H1 (cell line): ENCODE data around the gene NOSIP. TPM values are rescaled to one million over a fixed set of nuclear protein-coding genes. Genes with fewer than 3 reads are reported as not detected.

Experiments used
- CTCF ChIA-PET: fragments of 300-600 bp; sonication (Branson Sonifier 250); formaldehyde crosslinking; loops from one replicate; lab custom pipeline; 2021; ENCODE audit not compliant: partially characterized antibody; lab: Charles Lee
- POLR2A ChIA-PET: fragments of 300-600 bp; sonication (Branson Sonifier 250); formaldehyde crosslinking; loops from one replicate; lab custom pipeline; 2021; ENCODE audit warnings: inconsistent platforms; ENCODE audit not compliant: partially characterized antibody; lab: Charles Lee
- DNase-seq, 2 experiments: peaks; one replicate each; pipeline versions ENCODE4 v3.0.0 to v3.0.0-alpha.2; 2010 to 2022; ENCODE audit warnings: low spot score in 2 of 2, low read depth in 1 of 2, mixed read lengths in 1 of 2
- FAIRE-seq: peaks from 2 replicates; lab custom pipeline; 2011; peaks lifted over from hg19 to GRCh38; lab: Jason Lieb, UNC
- H2AFZ ChIP-seq: 2 replicates; pipeline ENCODE4 v1.8.1; 2012; ENCODE audit warnings: low read length, inconsistent platforms
- H2AK5ac ChIP-seq: 2 replicates; pipeline ENCODE4 v1.6.1; 2013; ENCODE audit warnings: low read depth, low read length
- H2BK120ac ChIP-seq: replicated peaks from 2 replicates; pipeline ENCODE3; 2013; ENCODE audit warnings: low read depth, low read length, inconsistent platforms
- H2BK12ac ChIP-seq: 2 replicates; pipeline ENCODE4 v1.6.1; 2013; ENCODE audit warnings: low read depth, low read length
- H2BK15ac ChIP-seq: 2 replicates; pipeline ENCODE4 v1.6.1; 2013; ENCODE audit warnings: low read length
- H2BK20ac ChIP-seq: 2 replicates; pipeline ENCODE4 v1.6.1; 2013; ENCODE audit warnings: low read length
- H2BK5ac ChIP-seq: 2 replicates; pipeline ENCODE4 v1.6.1; 2013; ENCODE audit warnings: low read depth, low read length
- H3K14ac ChIP-seq: 2 replicates; pipeline ENCODE4 v1.6.1; 2013; ENCODE audit warnings: inconsistent platforms; ENCODE audit not compliant: insufficient read length
- H3K18ac ChIP-seq: 2 replicates; pipeline ENCODE4 v1.6.1; 2013; ENCODE audit warnings: low read length; ENCODE audit errors: extremely low read depth
- H3K23ac ChIP-seq: 2 replicates; pipeline ENCODE4 v1.6.1; 2013; ENCODE audit warnings: inconsistent platforms; ENCODE audit not compliant: insufficient read length
- H3K23me2 ChIP-seq: 2 replicates; pipeline ENCODE4 v1.6.1; 2013; ENCODE audit warnings: low read depth, low read length
- H3K27ac ChIP-seq: 2 replicates; pipeline ENCODE4 v1.6.1; 2011; ENCODE audit warnings: low read depth, low read length, inconsistent platforms
- H3K27me3 ChIP-seq, 4 experiments: replicated peaks in 1 of 4; 1 replicate in 1 of 4; 2 replicates in 3 of 4; pipeline versions ENCODE4 v1.6.1 to v1.8.1; 2011 to 2013; ENCODE audit warnings: low read length in 3 of 4, mild to moderate bottlenecking in 3 of 4, inconsistent platforms in 2 of 4, mixed read lengths in 2 of 4, moderate library complexity in 1 of 4; ENCODE audit not compliant: control insufficient read depth in 3 of 4, insufficient read depth in 3 of 4; ENCODE audit errors: extremely low read depth in 1 of 4
- H3K36me3 ChIP-seq, 4 experiments: 2 replicates each; pipeline versions ENCODE4 v1.6.1 to v1.8.1; 2011 to 2013; ENCODE audit warnings: mild to moderate bottlenecking in 4 of 4, low read length in 3 of 4, moderate library complexity in 2 of 4, control low read depth in 1 of 4, inconsistent platforms in 1 of 4; ENCODE audit not compliant: insufficient read depth in 4 of 4, control insufficient read depth in 2 of 4
- H3K4ac ChIP-seq: replicated peaks from 2 replicates; pipeline ENCODE3; 2013; ENCODE audit warnings: low read length, low read depth, mixed read lengths, inconsistent platforms; ENCODE audit not compliant: insufficient read length
- H3K4me1 ChIP-seq, 4 experiments: replicated peaks in 1 of 4; 1 replicate in 1 of 4; 2 replicates in 3 of 4; pipeline versions ENCODE4 v1.6.1 to v1.8.1; 2011 to 2013; ENCODE audit warnings: low read length in 3 of 4, inconsistent platforms in 2 of 4, mixed read lengths in 1 of 4; ENCODE audit not compliant: insufficient read depth in 4 of 4, control insufficient read depth in 3 of 4
- H3K4me2 ChIP-seq, 2 experiments: 2 replicates each; pipeline versions ENCODE4 v1.6.1 to v1.8.1; 2011 to 2013; ENCODE audit warnings: low read depth in 2 of 2, low read length in 2 of 2, control low read depth in 1 of 2, inconsistent platforms in 1 of 2, mild to moderate bottlenecking in 1 of 2; ENCODE audit not compliant: insufficient read depth in 1 of 2
- H3K4me3 ChIP-seq, 4 experiments: fragments of 200-600, 300-600 bp in 1 of 4; sonication (generic), shearing (Covaris generic), sonication (Bioruptor Twin) in 1 of 4; 2 replicates each; pipeline versions ENCODE4 v1.5.1 to v1.8.1; 2011 to 2016; ENCODE audit warnings: low read length in 4 of 4, low read depth in 3 of 4, control low read depth in 2 of 4, inconsistent platforms in 2 of 4, mild to moderate bottlenecking in 2 of 4, mixed read lengths in 1 of 4, moderate library complexity in 1 of 4; ENCODE audit not compliant: insufficient read depth in 2 of 4; ENCODE audit errors: extremely low read depth in 1 of 4
- H3K56ac ChIP-seq: replicated peaks from 2 replicates; pipeline ENCODE3; 2013; ENCODE audit warnings: low read depth, mild to moderate bottlenecking, mixed read lengths, low read length, inconsistent platforms; ENCODE audit not compliant: insufficient read length
- H3K79me1 ChIP-seq: 2 replicates; pipeline ENCODE4 v1.6.1; 2013; ENCODE audit warnings: low read depth, low read length, control low read depth
- H3K79me2 ChIP-seq, 2 experiments: 2 replicates each; pipeline versions ENCODE4 v1.6.1 to v1.8.1; 2012 to 2013; ENCODE audit warnings: low read length in 2 of 2, mild to moderate bottlenecking in 2 of 2, inconsistent platforms in 1 of 2; ENCODE audit not compliant: insufficient read depth in 2 of 2, control insufficient read depth in 1 of 2
- H3K9ac ChIP-seq, 4 experiments: replicated peaks in 1 of 4; 1 replicate in 1 of 4; 2 replicates in 3 of 4; pipeline versions ENCODE4 v1.6.1 to v1.8.1; 2011 to 2013; ENCODE audit warnings: low read depth in 3 of 4, low read length in 3 of 4, control low read depth in 2 of 4, mild to moderate bottlenecking in 2 of 4, moderate library complexity in 2 of 4, inconsistent platforms in 1 of 4; ENCODE audit errors: extremely low read depth in 1 of 4
- H3K9me3 ChIP-seq, 2 experiments: 2 replicates each; pipeline versions ENCODE4 v1.6.1 to v1.8.1; 2012 to 2013; ENCODE audit warnings: mild to moderate bottlenecking in 2 of 2, moderate library complexity in 2 of 2, control low read depth in 1 of 2, inconsistent platforms in 1 of 2, low read depth in 1 of 2, low read length in 1 of 2, mixed read lengths in 1 of 2; ENCODE audit not compliant: insufficient read depth in 2 of 2
- H4K20me1 ChIP-seq, 2 experiments: replicated peaks in 1 of 2; 2 replicates each; pipeline versions ENCODE3 to v1.8.1; 2011 to 2013; ENCODE audit warnings: inconsistent platforms in 2 of 2, low read length in 2 of 2, mild to moderate bottlenecking in 1 of 2; ENCODE audit not compliant: insufficient read depth in 2 of 2, control insufficient read depth in 1 of 2
- H4K5ac ChIP-seq: 2 replicates; pipeline ENCODE4 v1.6.1; 2013; ENCODE audit warnings: low read length, low read depth, mixed read lengths, inconsistent platforms; ENCODE audit not compliant: insufficient read length
- H4K8ac ChIP-seq: 2 replicates; pipeline ENCODE4 v1.8.0; 2013; ENCODE audit warnings: mild to moderate bottlenecking, moderate library complexity, low read length, inconsistent platforms; ENCODE audit not compliant: insufficient read depth; ENCODE audit errors: extremely low read depth
- H4K91ac ChIP-seq: replicated peaks from 2 replicates; pipeline ENCODE3; 2013; ENCODE audit warnings: low read length, mixed read lengths, inconsistent platforms; ENCODE audit not compliant: insufficient read length
- ASH2L ChIP-seq: fragments of 200-600, 300-600 bp; sonication (generic); IDR thresholded peaks from one replicate; pipeline ENCODE4 v1.7.1; 2017; ENCODE audit warnings: low read length
- BACH1 ChIP-seq: IDR thresholded peaks from 2 replicates; pipeline ENCODE4 v1.6.1; 2012; ENCODE audit warnings: low read length, improper control_type of control experiment
- BCL11A ChIP-seq, 2 experiments: IDR thresholded peaks; one replicate each; pipeline ENCODE4 v1.6.1; 2011; ENCODE audit warnings: low read depth in 2 of 2, low read length in 2 of 2, mild to moderate bottlenecking in 2 of 2
- CBX8 ChIP-seq: fragments of 300-800, 300-1000 bp; sonication (generic); IDR thresholded peaks from 2 replicates; pipeline ENCODE4 v1.7.1; 2016; ENCODE audit warnings: low read depth, low read length, borderline replicate concordance
- KDM4A ChIP-seq: IDR thresholded peaks from one replicate; pipeline ENCODE4 v1.7.1; 2012; ENCODE audit warnings: low read depth, mild to moderate bottlenecking, moderate library complexity, low read length, inconsistent platforms; ENCODE audit not compliant: severe bottlenecking
- NRF1 ChIP-seq: IDR thresholded peaks from 2 replicates; pipeline ENCODE4 v1.6.1; 2011; ENCODE audit warnings: mild to moderate bottlenecking, low read depth, low read length, improper control_type of control experiment
- RNF2 ChIP-seq: fragments of 200-900, 300-1000 bp; sonication (generic); IDR thresholded peaks from 2 replicates; pipeline ENCODE4 v1.7.1; 2016; ENCODE audit warnings: borderline replicate concordance, low read depth, mild to moderate bottlenecking, antibody characterized with exemption, low read length; ENCODE audit not compliant: poor library complexity, severe bottlenecking; ENCODE audit errors: missing control alignments
- SP2 ChIP-seq: IDR thresholded peaks from 2 replicates; pipeline ENCODE4 v1.6.1; 2012; ENCODE audit warnings: mild to moderate bottlenecking, low read length, inconsistent platforms
- TCF12 ChIP-seq: IDR thresholded peaks from 2 replicates; pipeline ENCODE4 v1.6.1; 2011; ENCODE audit warnings: low read depth, mild to moderate bottlenecking, low read length
- ZNF274 ChIP-seq: IDR thresholded peaks from 2 replicates; pipeline ENCODE4 v1.7.0; 2012; ENCODE audit warnings: low read length, borderline replicate concordance; ENCODE audit errors: extremely low read depth
- WGBS, 2 experiments: shearing (Covaris generic) in 1 of 2; methylation state at CpG; one replicate each; pipeline versions ENCODE4 v1.1.6 to v1.1.7; 2013 to 2015; ENCODE audit warnings: low lambda C conversion rate in 2 of 2, mixed read lengths in 2 of 2, inconsistent platforms in 1 of 2, low coverage in 1 of 2, missing lambda C conversion rate in 1 of 2; ENCODE audit not compliant: insufficient replicate concordance in 2 of 2, insufficient coverage in 1 of 2, insufficient read length in 1 of 2; ENCODE audit errors: extremely low coverage in 1 of 2, missing lambda C conversion rate in 1 of 2; 5-methylcytosine and 5-hydroxymethylcytosine counted together
- polyA plus RNA-seq, 7 experiments: library from polyadenylated mRNA; depleted of rRNA in 3 of 7; stranded (reverse) in 5 of 7; unstranded in 2 of 7; fragments of >200 nt in 5 of 7; fragments of 200-250 nt in 2 of 7; gene quantifications; 1 replicate in 5 of 7; 2 replicates in 1 of 7; 4 replicates in 1 of 7; pipeline versions ENCODE4 v1.2.1 to v1.2.3, GENCODE V29; 2011 to 2013; ENCODE audit warnings: missing spikeins in 2 of 7, mixed read lengths in 2 of 7
- total RNA-seq: library from RNA; stranded (reverse); fragmentation: NEBNext Ultra II Directional; extraction: Animal tissue kit (Norgen Biotek cat#: 25700); gene quantifications from 2 replicates; pipeline ENCODE4 v1.2.1, GENCODE V29; 2021

The NOSIP gene
- total and polyA plus RNA-seq, 2 of the 8 experiments (the other 6 are each of a cell fraction or from before 2014, with no cell fraction given) = 85.1 to 192 TPM

DNA sequence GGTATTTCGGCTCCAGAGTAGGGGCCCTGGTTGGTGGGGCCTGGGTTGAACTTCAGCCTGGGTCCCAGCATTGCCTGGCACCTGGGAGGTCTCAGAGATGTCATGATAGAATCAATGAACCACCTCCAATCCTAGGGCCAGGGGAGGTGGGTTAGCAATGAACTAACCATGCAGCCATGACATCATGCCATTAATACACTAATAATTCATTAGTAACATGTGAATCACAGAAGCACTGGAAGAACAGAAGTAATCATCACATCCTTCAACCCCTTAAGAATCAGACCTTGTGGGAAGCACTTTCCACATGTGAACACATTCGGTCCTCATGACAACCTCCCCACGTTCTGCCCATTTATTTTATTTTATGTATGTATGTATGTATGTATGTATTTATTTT is 6.9 kb downstream of the NOSIP start:
- Histone ChIP-seq H3K23me2 (no peaks in the 10 kb centered on the region), H2AFZ (no peak overlapping the region), H4K20me1 (peaks cover 8 to 10% of the 10 kb centered on the region in 2 experiments), H4K5ac (no peak overlapping the region), H2BK120ac (no peak overlapping the region), H2BK12ac (no peak overlapping the region), H4K8ac (no peak overlapping the region), H4K91ac (no peak overlapping the region), H3K79me1 (peaks cover 2% of the 10 kb centered on the region; the same call in 1 of the 2 replicates), H3K79me2 (peaks cover 0 to 41% of the 10 kb centered on the region in 2 experiments; a peak in 2 of 4 replicates), H3K9ac (no peak overlapping the region), H3K18ac (no peak overlapping the region), H2BK15ac (no peak overlapping the region), H3K9me3 (no peaks in the 10 kb centered on the region), H3K4me2 (no peak overlapping the region), H2BK5ac (no peak overlapping the region), H3K56ac (no peak overlapping the region), H3K27ac (no peak overlapping the region), H3K14ac (no peak overlapping the region), H2AK5ac (no peak overlapping the region), H3K4me1 (peaks cover 2 to 5% (median 4%) of the 10 kb centered on the region in 4 experiments; a peak in 5 of 7 replicates), H3K36me3 (peaks cover 0 to 8% (median 4%) of the 10 kb centered on the region in 4 experiments; a peak in 4 of 8 replicates), H3K4ac (no peak overlapping the region), H3K23ac (no peak overlapping the region), H3K4me3 (no peak overlapping the region), H2BK20ac (no peak overlapping the region), H3K27me3 (no peaks in the 10 kb centered on the region)
- ChIA-PET CTCF (interaction anchor here (0.6 to 8.1 kb wide), 7 partner anchors 19 to 95 kb away, joined by 3 to 240 read pairs (median 4); no protein-coding TSS in a partner anchor), POLR2A (interaction anchor here (0.7 to 4.8 kb wide), 4 partner anchors 13 to 128 kb away, joined by 3 to 22 read pairs (median 4); partner anchors contain the start of gene RPS11)
- 99% methylated on average over 3 of the region's 3 CpGs; no CpG with 5 or more reads in 1 of the 2 experiments for WGBS, 2 experiments
- no peak for TF ChIP-seq ZNF274
- TF ChIP-seq BACH1 = no peak
- no peak for TF ChIP-seq BCL11A (IDR thresholded peaks at IDR 0.05; ENCODE audit: low read depth in 2 of 2, low read length in 2 of 2)
- TF ChIP-seq CBX8 = no peak
- no peak for TF ChIP-seq RNF2
- no peak for TF ChIP-seq ASH2L
- TF ChIP-seq TCF12 = no peak
- TF ChIP-seq KDM4A = no peak
- no peak for TF ChIP-seq NRF1
- no peak for TF ChIP-seq SP2
- FAIRE-seq = no peak
- no peak for DNase-seq
